ENCODE results near the gene MGP. TPM values are rescaled to one million over a fixed set of nuclear protein-coding genes. Genes with fewer than 3 reads are reported as not detected.

Gene MGP
- total RNA-seq, 1 experiment from 2014 or later, result not detected

DNA sequence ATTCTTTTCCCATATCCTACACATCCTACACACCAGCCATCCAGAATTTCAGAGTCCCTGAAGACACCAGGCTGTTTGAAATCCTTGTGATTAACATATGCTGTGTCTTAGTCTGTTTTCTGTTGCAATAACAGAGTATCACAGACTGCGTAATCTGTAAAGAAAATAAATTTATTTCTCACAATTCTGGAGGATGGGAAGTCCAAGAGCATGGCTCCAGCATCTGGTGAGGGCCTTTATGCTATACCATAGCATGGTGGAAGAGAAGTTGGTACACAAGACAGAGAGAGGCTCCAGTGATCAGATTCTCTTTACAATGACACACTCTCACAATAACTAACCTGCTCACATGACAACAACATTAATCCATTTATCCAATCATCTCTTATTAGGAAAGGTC lies 46.4 kb downstream of the MGP start:
- DNase-seq (ENCODE audit: low spot score), result no peak
- in situ Hi-C loops (cut with HindIII; ENCODE audit: low sequenced_read_pairs), result no loop called here

DNA sequence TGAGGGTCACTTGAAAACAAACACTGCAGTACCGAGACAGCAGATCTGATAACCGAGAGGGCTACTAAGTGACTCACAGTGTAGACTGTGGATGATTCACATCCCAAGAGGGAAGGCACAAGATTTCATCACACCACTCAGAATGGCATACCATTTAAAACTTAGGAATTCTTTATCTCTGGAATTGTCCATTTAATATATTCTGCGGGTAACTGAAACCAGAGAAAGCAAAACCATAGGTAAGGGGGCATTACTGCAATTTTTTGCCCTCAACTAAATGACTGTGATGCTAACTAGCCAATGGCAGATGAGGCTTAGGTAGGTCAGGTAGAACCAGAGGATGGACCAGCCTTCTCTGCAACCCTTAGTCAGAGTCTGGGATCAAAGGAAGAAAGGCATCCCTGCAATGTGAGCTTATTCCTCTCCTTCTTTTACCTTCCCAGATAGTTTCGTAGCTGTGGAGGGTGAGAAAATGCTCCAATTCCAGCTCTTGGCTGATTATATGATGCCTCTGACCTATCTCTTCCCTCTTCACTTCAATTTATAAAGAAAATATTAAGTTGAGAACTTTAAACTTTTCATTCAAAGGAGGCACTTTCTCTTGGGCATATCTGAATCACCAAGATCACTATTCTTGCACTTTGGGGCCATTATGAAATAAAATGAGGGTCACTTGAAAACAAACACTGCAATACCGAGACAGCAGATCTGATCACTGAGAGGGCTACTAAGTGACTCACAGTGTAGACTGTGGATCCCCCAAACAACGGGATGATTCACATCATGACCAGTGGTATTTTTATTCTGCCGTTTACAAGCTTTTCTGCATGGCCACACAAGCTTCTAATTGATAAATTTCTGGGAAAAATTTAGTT lies 49.1 kb downstream of the MGP start:
- no peak for DNase-seq (ENCODE audit: low spot score)
- in situ Hi-C loops (cut with HindIII; ENCODE audit: low sequenced_read_pairs), result no loop called here

DNA sequence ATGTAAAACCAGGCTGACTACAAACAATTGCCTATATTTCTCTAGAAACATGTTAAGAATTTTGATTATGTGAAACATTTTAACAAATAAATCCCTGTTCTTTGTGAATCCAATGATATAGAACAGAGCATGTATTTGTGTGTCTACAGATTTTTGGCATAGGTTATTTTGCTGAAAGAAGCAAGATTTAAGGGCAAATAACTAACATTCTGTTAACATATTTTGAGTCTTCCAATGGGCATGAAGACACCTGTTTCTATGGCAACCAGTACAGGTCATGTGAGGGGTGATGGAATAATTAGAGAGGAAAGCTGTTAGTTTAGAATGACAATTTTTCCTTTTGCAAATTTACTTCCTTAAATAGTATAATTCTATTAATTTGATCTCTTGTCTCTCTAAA lies 51.1 kb downstream of the MGP start:
- in situ Hi-C loops (cut with HindIII; ENCODE audit: low sequenced_read_pairs), result no loop called here
- no peak for DNase-seq (ENCODE audit: low spot score)

DNA sequence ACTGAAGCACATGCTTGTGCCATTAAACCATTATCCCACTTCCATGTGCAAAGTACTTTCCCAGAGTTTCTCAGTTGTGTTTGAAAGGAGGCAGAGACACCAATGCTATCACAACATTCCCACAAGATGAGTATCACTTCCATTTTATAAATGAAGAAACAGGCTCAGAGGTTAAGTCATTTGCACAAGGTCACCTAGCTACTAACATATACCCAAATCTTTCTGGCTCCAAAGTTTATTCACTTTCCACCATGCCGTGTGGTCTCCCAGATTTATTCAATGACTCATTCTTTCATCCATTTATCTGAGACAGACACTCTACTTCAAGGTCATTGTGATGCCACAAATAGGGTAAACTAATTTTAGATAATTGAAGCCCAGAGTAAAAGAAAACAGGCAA lies 51.7 kb downstream of the MGP start:
- in situ Hi-C loops (cut with HindIII; ENCODE audit: low sequenced_read_pairs), result no loop called here
- no peak for DNase-seq (ENCODE audit: low spot score)

GRCh38 chr12:14833336-14833735 lies 52.3 kb downstream of the MGP start:
- in situ Hi-C loops (cut with HindIII; ENCODE audit: low sequenced_read_pairs), result no loop called here
- no peak for DNase-seq (ENCODE audit: low spot score)

Other genes with a start within 250 kb of the MGP start
- gene GUCY2C, start 189.3 kb downstream of the MGP start, total RNA-seq (2014; rRNA removed; shearing (Covaris generic)), result not detected in 2 replicates
- 17.8 and 18.4 TPM in 2 replicates for gene WBP11, start 82.4 kb downstream of the MGP start, total RNA-seq (2014; rRNA removed; shearing (Covaris generic))
- 1.6 and 2.6 TPM in 2 replicates for gene C12orf60, start 82.2 kb downstream of the MGP start, total RNA-seq (2014; rRNA removed; shearing (Covaris generic))
- not detected in 2 replicates for gene SMCO3, start 71.7 kb downstream of the MGP start, total RNA-seq (2014; rRNA removed; shearing (Covaris generic))
- not detected in 2 replicates for gene ART4, start 42.3 kb downstream of the MGP start, total RNA-seq (2014; rRNA removed; shearing (Covaris generic))
- not detected in 2 replicates for gene ERP27, start 52.7 kb upstream of the MGP start, total RNA-seq (2014; rRNA removed; shearing (Covaris generic))
- not detected in 2 replicates for gene ARHGDIB, start 75.7 kb upstream of the MGP start, total RNA-seq (2014; rRNA removed; shearing (Covaris generic))
- not detected in 2 replicates for gene PDE6H, start 87.2 kb upstream of the MGP start, total RNA-seq (2014; rRNA removed; shearing (Covaris generic))